Measurements from ENCODE around the gene RPL41. TPM values are rescaled to one million over a fixed set of nuclear protein-coding genes. Genes with fewer than 3 reads are reported as not detected.

Gene RPL41
- total RNA-seq, 1 donor from 2014 or later = 3,078 TPM

DNA sequence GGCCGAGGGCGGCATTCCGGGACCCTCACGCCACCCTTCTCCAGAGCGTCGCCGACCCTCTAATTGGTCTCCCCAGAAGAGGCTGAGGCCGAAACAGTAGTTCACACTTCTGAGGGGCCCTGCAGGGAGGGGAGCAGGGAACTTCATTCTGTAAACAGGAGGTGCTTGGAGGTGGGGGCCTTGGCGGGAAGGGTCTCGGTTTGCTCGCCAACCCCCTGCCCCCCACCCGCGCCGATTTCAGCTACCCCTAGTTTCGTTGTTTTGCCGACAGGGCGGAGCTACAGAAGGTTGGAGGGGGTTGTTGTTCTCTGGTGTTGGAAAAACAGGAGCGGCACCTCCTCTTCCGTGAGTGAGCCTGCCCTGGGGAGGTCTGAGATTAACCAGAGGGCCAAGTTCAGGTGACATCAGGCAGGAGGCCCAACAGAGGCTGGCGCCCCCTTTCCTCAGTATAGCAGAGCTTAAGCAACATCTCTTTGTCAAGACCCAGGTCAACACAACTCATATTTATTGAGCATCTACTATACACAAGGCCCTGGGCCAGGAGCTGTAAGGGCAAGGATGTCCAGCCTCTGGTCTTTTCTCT is 35.8 kb upstream of the RPL41 start:
- H2AFZ ChIP-seq (ENCODE audit: low read depth, low read length) = peak overlapping the region; percentile 95
- peak overlapping the region; percentile 68 for H3K9ac ChIP-seq (ENCODE audit: low read length)
- H3K9me3 ChIP-seq (ENCODE audit: insufficient read depth, low read depth, low read length) = no peaks in the 10 kb centered on the region
- H3K4me3 ChIP-seq (ENCODE audit: insufficient read depth, low read depth, low read length) = peak overlapping the region; percentile 68
- no peak for DNase-seq (ENCODE audit: low read depth)
- Mint-ChIP-seq H3K36me3 (ENCODE audit: low read depth, unreplicated experiment) (peaks cover 2% of the 10 kb centered on the region), H3K4me1 (ENCODE audit: low read depth, unreplicated experiment) (no peaks in the 10 kb centered on the region), H3K27me3 (ENCODE audit: low read depth, unreplicated experiment) (peaks cover 6% of the 10 kb centered on the region), H3K4me3 (ENCODE audit: unreplicated experiment) (peak overlapping the region; percentile 78), H3K9me3 (ENCODE audit: unreplicated experiment) (no peaks in the 10 kb centered on the region), H3K27ac (ENCODE audit: unreplicated experiment) (no peak overlapping the region)
- no peak overlapping the region for H3K27ac ChIP-seq (ENCODE audit: low read depth, low read length)
- H3K27me3 ChIP-seq (ENCODE audit: insufficient read depth, low read length) = peaks cover 26% of the 10 kb centered on the region
- no peaks in the 10 kb centered on the region for H3K36me3 ChIP-seq (ENCODE audit: insufficient read depth, low read length)
- no peaks in the 10 kb centered on the region for H4K20me1 ChIP-seq (ENCODE audit: insufficient read depth, low read length)
- peaks cover 6% of the 10 kb centered on the region for H3K4me1 ChIP-seq (ENCODE audit: insufficient read depth, low read length)
- TF ChIP-seq, protein P1, sequence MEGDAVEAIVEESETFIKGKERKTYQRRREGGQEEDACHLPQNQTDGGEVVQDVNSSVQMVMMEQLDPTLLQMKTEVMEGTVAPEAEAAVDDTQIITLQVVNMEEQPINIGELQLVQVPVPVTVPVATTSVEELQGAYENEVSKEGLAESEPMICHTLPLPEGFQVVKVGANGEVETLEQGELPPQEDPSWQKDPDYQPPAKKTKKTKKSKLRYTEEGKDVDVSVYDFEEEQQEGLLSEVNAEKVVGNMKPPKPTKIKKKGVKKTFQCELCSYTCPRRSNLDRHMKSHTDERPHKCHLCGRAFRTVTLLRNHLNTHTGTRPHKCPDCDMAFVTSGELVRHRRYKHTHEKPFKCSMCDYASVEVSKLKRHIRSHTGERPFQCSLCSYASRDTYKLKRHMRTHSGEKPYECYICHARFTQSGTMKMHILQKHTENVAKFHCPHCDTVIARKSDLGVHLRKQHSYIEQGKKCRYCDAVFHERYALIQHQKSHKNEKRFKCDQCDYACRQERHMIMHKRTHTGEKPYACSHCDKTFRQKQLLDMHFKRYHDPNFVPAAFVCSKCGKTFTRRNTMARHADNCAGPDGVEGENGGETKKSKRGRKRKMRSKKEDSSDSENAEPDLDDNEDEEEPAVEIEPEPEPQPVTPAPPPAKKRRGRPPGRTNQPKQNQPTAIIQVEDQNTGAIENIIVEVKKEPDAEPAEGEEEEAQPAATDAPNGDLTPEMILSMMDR (IDR thresholded peaks at IDR 0.05; ENCODE audit: insufficient read depth, low read depth, low read length) = no peak
- TF ChIP-seq EZH2 (IDR thresholded peaks at IDR 0.05; ENCODE audit: insufficient read depth, low read length) = no peak
- H3K4me2 ChIP-seq (ENCODE audit: low read length) = peak overlapping the region; percentile 99
- H3K79me2 ChIP-seq (ENCODE audit: insufficient read depth, low read length) = no peaks in the 10 kb centered on the region
- no peak for FAIRE-seq

DNA sequence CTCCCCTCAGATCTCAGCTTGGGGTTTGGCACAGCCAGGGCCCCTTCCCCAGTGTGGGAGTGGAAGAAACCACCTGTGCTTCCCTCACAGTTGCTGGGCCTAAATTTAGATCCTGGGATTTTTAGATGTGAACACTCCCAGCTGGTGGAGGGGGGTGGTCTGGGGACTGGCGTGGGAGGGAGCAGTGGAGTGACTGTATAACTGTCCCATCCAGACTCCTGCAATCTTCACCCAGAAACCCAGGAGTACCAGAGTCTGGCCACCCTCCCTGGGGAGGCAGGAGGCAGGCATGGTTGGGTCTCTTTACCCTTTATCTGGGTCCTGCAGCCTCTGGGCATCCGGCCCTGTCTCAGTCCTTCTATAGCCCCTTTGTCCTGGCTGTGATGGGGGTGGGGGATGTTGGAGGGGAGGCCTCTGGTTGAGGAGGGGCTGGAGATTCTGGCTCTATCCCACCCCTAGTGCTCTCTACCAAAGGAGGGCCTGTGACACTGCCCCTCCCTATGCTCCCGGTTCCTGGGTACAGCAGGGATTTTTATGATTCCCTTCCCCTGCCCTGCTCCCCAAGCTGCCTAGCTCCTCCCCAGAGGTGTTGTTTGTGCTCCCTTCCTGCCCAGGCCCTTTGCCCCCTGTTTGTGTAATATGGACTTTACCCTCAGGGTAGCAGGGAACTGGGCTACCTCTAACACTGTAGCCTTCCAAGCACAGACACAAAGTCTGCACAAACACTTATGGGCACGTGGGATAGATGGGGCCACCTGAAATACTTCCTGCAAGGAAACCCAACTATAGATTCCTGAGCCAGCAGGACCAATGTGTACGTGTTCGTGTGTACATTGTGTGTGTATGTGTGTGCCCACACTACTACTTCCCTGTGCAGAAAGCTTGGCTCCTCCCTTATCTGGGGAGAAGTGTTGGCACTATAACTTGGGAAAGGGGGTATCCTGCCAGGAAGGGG is 34.8 kb upstream of the RPL41 start:
- Histone ChIP-seq H3K27ac (ENCODE audit: low read depth, low read length) (no peak overlapping the region), H3K27me3 (ENCODE audit: insufficient read depth, low read length) (peaks cover 26% of the 10 kb centered on the region), H4K20me1 (ENCODE audit: insufficient read depth, low read length) (no peaks in the 10 kb centered on the region), H3K4me3 (ENCODE audit: insufficient read depth, low read depth, low read length) (no peak overlapping the region), H3K36me3 (ENCODE audit: insufficient read depth, low read length) (no peaks in the 10 kb centered on the region), H3K4me1 (ENCODE audit: insufficient read depth, low read length) (peaks cover 6% of the 10 kb centered on the region), H3K9me3 (ENCODE audit: insufficient read depth, low read depth, low read length) (no peaks in the 10 kb centered on the region), H3K9ac (ENCODE audit: low read length) (no peak overlapping the region), H2AFZ (ENCODE audit: low read depth, low read length) (no peak overlapping the region), H3K4me2 (ENCODE audit: low read length) (no peak overlapping the region), H3K79me2 (ENCODE audit: insufficient read depth, low read length) (no peaks in the 10 kb centered on the region)
- Mint-ChIP-seq H3K27me3 (ENCODE audit: low read depth, unreplicated experiment) (peaks cover 6% of the 10 kb centered on the region), H3K36me3 (ENCODE audit: low read depth, unreplicated experiment) (peaks cover 2% of the 10 kb centered on the region), H3K4me3 (ENCODE audit: unreplicated experiment) (no peak overlapping the region), H3K27ac (ENCODE audit: unreplicated experiment) (no peak overlapping the region), H3K9me3 (ENCODE audit: unreplicated experiment) (no peaks in the 10 kb centered on the region), H3K4me1 (ENCODE audit: low read depth, unreplicated experiment) (no peaks in the 10 kb centered on the region)
- DNase-seq (ENCODE audit: low read depth) (no peak), FAIRE-seq (no peak)
- no peak for TF ChIP-seq EZH2 (IDR thresholded peaks at IDR 0.05; ENCODE audit: insufficient read depth, low read length)
- TF ChIP-seq, protein P1 (IDR thresholded peaks at IDR 0.05; ENCODE audit: insufficient read depth, low read depth, low read length) = no peak
